NAMALWA (cell line): ENCODE measurements around the gene ZFAND4.
"Not testable (repeated sequence)": the region's sequence is repeated elsewhere in the genome, so short reads cannot be mapped to it uniquely, and the experiment has no call there.

ENCODE experiments used
- DNase-seq: peaks from one replicate; pipeline ENCODE4 v3.0.0-alpha.2; 2015; ENCODE audit warnings: low spot score

The ZFAND4 gene

DNA sequence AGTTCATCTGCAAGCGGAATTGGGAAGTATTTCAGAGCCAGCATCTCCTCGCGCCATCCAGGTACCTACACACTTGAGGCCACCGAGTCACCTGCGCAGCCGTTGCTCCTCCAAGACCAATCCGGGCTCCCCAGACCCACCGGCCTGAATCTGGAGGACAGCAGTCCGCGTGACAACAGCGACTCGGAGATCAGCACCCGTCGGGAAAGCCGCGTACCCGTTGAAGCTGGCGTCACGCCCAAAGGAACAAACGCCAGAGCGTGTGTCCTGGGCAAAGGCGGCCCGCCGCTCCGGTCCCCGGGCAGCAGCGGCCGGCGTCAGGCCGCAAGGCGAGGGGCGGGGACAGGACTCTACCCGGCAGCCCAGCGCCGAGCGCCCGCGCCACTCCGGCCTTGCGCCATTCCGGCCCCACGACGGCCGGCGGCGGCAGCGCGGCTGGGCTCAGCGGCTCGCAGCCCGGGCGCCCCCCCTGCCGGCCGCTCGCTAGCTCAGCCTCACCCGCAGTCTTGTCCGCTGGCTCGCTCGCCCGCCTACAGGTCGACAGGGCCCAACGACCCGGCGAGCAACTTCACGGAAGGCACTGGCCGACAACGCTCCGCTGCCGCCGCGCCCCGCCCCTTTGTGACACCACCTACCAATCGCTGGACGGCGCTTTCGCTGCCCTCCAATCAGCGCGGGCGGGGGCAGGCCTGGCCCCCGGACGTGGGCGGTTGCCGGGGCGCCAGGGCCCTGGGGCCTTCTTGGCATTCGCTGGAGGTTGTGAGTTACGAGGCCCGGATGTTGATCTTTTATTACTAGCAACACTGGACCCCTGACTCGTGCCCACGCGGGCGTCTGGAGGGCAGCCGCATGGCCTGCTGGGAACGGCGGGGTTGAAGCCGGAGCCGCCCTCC, at the start of gene ZFAND4:
Gene ZFAND4 (minus strand): TSS at position 592 of the 893 bp plus-strand sequence. CDS start 9,047 bp downstream, outside the sequence.
- DNase-seq: peak; percentile 97

DNA sequence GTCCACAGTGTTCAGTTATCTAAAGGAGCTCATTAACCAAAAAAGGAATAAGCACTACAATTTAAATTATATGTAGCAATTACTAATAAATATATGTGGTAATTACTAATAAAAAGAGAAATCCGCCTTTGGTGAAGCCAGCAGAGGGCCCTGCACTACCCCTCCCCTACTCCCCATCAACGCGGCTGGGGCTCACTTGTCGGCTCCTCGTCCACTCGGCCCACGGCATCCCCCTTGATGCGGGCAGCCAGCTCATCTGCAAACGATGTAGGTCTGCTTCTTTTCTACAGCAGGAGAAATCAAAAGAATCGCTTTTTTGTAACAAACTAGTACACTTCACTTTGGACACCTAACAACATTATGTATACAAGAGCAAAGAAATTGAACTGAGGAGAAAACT, 48.9 kb upstream of the ZFAND4 start:
- DNase-seq: not testable (repeated sequence)

DNA sequence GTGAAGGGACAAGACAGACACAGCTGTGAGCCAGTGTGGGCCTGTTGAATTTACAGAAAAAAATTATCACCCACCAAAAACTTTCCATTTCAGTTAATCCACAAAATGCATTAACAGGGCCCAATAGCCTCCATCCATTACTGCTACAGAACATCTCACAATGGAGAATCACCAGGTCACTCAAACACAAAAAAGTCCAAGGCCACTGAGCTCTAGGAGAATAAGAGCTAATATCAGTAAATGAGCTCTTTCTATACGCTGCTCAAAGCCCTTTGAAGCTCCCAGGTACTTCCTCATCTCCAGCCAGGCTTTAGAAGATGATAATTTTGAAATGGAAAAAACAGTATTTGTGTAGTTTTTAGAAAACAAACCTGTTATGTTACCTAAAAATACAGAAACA, 45.1 kb upstream of the ZFAND4 start:
- DNase-seq: not testable (repeated sequence)

DNA sequence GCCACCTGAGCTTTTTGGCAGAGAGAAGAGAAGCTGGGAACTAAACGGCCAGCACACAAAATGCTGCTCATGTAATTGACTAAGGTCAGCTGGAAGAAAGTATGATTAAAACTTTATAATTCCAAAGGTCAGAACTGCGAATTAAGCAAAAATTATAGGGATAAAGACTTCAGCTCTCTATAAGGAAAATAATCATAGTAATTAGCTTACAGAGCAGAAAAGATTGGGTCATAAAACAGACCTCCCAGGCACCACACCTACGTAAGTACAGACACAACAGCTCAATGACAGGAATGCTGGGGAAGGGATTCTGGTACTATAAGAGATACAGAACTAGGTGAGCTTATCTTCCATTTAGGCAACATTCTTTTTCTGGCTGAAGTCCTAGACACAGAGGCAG, 44.5 kb upstream of the ZFAND4 start:
- DNase-seq: not testable (repeated sequence)

DNA sequence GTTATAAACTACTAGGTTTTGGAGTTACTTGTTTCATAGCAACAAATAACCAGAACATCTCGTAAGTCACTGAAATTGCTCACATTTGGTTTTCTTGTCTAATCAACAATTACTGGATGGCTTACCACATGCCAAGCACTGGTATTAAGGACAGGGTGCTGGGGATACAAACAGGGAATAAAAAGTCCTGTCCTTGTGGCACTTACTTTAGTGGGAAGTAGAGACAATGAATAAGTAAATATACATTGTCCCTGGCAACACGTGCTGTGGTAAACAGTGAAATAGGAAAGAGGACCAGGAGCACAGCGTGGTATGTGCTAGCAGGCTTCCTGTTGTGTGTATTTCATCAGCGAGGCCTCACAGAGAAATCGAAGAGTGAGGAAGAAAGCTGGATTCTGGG, 38.7 kb upstream of the ZFAND4 start:
- not testable (repeated sequence) for DNase-seq

DNA sequence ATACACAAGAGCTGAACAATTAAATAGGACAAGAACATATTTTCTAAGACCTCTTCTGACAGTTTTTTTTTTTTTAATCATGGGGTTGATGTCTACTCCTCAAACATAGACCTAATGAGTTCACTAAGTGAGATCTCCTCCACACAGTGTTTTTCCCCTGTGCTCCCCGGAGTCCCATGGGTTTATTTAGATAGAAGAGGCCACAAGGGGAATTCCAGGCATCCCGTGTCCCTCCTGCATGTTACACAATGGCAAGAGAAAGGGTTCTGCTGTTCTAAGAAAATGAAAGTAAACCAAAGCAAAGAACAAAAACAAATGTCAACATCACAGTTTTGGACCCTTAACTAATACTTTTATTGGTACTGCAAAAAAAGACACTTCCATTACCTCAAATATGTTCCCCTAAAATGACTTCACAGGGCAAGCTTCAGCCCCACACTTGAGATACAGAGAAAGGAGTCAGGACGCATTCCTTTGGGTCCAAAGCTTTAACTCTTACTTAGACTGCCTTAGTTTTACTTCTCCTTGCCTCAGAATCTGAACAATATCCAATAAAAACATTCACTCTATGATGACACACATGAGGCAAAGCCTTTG, 37.7 kb upstream of the ZFAND4 start:
- not testable (repeated sequence) for DNase-seq

DNA sequence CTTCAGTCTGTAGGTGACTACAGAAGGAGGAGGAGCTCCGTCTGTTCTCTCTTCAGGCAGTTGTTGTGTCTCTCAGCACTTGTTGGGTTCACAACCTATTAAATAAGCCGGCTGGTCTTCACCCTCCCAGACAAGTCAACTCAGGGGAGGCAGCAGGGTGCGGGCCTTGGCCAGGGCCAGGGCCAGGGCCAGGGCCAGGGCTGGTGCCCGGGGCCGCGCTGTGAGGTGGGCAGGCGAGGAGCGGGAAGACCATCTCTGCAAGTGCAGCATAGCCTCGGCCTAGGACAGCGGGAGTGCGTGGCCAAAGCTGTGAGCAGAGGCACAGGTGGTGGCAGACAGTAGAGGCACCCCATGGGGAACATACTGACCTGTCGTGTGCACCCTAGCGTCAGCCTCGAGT, 5.9 kb upstream of the ZFAND4 start:
- DNase-seq: not testable (repeated sequence)

DNA sequence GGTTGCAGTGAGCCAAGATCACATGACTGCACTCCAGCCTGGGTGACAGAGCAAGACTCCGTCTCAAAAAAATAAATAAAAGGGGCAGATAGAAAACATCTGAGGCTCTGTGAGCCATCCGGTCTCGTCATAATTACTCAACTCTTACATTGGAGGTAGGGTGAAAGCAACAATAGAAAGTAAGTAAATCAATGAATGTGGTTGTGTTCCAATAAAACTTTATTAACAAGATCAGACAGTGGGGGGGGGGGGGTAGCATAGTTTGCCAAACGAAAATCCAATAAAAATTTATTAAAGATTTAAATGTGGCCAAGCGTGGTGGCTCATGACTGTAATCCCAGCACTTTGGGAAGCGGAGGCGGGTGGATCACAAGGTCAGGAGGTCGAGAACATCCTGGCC, 2.8 kb upstream of the ZFAND4 start:
- no peak for DNase-seq

DNA sequence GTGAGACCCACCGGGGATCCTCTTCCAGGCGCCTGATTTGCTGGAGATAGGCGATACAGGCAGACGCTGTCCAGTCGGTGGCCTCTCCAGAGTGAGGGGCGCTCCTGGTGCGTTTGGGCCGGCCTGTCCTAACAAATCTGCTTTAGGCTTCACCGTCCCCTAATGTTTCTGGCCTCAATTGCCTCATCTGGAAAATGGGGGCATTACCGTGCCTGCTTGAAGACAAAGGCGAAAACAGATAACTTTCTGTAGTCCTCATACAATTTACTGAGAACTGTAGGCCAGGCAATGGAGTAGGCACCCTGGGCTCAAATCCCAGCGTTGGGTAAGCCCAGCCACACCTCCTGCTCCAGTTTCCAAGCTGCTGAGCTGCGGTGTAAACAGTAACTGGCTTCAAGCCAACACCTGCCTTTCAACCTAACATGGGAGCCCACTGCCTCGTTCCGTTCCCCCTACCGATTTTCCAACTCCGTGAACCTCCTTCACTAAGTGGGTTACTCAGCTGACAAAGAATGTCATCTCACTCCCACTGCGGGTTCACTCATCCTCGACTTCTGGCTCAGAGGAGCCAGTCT, 589 bp upstream of the ZFAND4 start:
- no peak for DNase-seq

DNA sequence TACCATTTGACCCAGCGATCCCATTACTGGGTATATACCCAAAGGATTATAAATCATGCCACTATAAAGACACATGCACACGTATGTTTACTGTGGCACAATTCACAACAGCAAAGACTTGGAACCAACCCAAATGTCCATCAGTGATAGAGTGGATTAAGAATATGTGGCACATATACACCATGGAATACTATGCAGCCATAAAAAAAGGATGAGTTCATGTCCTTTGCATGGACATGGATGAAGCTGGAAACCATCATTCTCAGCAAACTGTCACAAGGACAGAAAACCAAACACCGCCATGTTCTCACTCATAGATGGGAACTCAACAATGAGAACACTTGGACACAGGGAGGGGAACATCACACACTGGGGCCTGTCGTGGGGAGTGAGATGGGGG, 1.3 kb downstream of the ZFAND4 start:
- DNase-seq: not testable (repeated sequence)

DNA sequence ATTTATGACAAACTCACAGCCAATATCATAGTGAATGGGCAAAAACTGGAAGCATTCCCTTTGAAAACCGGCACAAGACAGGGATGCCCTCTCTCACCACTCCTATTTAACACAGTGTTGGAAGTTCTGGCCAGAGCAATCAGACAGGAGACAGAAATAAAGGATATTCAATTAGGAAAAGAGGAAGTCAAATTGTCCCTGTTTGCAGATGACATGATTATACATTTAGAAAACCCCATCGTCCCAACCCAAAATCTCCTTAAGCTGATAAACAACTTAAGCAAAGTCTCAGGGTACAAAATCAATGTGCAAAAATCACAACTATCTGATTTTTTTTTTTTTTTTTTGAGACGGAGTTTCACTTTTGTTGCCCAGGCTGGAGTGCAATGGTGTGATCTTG, 2.7 kb downstream of the ZFAND4 start:
- DNase-seq: not testable (repeated sequence)

DNA sequence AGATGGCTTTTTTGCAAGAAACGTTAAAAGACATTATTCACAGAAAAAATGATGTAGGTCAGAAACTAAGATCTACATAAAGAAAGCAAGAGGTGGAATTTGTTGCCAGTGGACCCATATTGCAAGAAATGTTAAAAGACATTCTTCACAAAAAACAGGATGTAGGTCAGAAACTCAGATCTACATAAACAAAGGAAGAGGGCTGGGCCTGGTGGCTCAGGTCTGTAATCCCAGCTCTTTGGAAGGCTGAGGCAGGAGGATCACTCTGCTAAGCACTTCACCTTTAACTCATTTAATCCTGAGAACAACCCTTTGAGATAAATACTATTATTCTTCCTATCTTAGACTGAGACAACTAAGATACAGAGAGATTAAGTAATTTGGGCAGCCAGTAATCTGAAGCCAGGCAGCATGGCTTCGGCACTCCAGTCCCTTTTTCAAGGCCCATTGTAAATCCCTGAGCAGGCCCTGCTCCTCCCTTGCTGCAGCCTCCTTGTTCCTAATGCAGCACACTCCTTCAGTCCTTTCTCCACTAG, 11.6 kb downstream of the ZFAND4 start:
- DNase-seq: peak; percentile 19

DNA sequence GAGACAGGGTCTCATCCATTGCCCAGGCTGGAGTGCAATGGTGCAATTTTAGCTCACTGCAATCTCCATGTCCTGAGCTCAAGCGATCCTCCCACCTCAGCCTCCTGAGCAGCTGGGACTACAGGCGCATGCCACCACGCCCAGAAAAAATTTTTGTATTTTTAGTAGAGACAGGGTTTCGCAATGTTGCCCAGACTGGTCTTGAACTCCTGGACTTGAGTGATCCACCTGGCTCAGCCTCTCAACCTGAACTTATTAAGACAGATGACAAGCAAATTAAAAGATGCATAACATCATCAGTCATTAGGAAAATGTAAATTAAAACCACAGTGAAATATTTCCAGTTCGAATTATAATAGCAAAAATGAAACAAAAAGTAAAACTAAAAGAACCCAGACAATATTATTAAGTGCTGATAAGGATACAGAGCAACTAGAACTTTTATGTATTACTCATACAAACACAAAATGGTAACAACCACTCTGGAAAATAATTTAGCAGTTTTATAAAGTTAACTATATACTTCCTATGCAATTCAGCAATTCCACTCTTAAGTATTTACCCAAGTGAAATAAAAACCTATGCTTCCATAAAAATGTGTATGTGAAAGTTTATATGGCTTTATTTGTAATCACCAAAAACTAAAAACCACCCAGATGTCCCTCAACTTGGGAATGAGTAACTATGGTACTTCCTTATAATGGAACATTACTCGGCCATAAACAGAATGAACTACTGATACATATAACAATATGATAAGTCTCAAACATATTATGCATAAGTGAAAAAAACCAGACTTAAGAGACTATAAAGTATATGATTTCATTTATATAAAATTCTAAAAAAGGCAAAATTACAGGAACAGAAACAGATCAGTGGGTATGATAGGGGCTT, 15.3 kb downstream of the ZFAND4 start:
- DNase-seq: no peak

DNA sequence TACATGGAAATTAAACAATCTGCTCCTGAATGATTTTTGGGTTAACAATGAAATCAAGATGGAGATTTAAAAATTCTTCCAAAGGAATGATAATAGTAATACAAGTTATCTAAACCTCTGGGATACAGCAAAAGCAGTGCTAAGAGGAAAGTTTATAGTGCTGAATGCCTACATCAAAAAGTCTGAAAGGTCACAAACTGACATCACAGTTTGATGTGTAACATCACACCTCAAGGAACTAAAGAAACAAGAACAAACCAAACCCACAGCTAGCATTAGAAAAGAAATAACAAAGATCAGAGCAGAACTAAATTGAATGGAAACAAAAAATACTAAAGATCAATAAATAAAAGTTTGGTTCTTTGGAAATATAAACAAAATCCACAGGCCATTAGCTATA, 17.4 kb downstream of the ZFAND4 start:
- no peak for DNase-seq

DNA sequence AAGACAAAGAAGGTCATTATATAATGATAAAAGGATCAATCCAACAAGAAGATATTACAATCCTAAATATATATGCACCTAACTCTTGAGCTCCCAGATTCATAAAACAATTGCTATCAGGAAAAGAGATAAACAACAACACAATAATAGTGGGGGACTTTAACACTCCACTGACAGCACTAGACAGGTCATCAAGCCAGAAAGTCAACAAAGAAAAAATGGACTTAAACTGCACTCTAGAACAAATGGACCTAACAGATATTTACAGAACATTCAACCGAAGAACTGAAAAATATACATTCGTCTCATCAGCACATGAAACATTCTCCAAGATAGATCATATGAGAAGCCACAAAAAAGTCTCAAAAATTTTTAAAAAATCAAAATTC, 17.8 kb downstream of the ZFAND4 start:
- not testable (repeated sequence) for DNase-seq

DNA sequence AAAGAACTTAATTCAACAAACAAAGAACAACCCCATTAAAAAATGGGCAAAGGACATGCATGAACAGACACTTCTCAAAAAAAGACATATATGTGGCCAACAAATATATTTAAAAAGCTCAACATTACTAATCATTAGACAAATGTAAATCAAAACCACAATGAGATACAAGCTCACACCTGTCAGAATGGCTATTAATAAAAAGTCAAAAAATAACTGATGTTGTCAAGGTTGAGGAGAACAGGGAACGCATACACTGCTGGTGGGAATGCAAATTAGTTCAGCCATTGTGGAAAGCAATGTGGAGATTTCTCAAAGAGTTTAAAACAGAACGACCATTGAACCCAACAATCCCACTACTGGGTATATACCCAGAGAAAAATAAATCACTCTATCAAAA, 19.1 kb downstream of the ZFAND4 start:
- peak; percentile 62 for DNase-seq

DNA sequence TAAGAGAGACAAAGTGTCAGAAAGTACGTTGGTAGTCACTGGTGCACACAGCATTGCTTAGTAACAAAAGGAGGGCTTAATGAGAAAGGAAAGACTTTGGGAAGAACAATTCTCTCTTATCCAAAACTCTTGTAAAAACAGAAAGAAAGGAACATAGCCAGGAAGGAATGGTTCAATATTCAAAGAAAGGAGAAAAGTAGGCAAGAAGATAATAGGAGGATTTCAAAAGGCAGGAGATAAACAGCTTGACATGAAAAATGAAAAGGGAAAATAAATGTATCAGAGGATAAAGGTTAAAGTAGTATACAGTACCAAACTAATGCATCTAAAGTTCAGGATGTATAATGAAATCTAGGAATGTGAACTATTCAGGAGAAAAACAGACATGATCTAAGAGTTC, 20.1 kb downstream of the ZFAND4 start:
- no peak for DNase-seq

DNA sequence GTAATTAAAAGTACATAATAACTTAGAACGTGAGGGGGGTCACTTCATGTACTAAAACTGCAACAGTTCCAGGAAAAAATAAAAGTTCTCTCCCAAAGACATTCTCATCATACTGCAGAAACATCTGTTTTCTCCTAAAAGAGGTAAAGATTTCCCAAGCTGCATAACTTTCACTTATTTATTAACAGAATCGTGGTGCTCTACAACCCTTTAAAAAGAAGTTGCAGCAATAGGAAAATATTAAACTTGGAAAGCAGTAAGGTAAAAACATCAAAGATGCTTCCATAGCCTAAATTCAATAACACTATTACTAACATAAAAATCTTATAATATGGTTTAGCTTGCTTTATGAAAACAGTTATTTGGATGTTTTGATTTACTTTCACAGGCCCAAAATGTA, 23.3 kb downstream of the ZFAND4 start:
- no peak for DNase-seq

DNA sequence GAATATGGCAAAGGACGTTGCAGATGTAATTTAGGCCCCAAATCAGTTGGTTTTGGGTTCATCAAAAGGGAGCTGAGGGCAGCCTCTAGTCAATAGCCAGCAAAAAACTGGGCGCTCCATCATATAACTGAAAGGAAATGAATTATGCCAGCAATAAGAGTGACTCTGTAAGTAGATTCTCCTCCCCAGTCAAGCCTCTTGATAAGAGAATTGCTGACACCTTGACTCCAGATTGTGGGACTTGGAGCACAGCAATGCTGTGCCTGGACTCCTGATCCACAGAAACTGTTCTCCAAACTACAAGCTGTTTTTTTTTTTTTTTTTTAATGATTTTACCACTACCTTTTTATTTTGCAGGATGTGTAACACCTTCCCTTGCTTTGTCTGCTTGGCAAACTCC, 25.5 kb downstream of the ZFAND4 start:
- no peak for DNase-seq

DNA sequence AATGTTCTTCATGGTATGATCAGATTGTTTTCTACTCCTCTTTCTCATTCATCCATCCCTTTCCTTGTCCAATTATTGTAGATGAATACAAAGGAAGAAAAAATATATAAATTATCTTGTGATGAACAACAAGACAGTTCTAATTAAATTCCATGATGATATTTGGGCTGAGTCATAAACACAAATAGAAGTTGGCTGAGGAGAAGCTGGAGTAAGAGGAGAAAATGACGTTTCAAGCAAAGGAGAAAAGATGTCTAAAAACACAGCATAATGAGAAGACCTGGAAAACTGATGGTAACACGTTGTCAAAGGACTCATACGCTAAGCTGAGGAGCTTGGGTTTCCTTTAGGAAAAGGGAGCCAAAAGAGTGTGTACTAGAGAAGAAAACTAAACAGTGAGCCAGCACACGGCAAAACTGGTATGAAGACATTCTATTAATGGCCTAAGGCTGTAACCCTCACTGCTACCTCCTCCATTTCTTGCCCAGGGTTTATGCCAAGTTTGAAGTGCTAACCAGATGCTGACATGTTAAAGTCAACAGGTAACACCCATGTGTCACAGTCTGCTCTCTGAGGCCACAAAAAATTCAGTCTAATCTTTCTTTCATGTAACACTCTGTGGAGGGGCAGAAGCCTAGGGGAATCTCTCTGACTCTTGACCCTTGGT, 26.1 kb downstream of the ZFAND4 start:
- DNase-seq: no peak

DNA sequence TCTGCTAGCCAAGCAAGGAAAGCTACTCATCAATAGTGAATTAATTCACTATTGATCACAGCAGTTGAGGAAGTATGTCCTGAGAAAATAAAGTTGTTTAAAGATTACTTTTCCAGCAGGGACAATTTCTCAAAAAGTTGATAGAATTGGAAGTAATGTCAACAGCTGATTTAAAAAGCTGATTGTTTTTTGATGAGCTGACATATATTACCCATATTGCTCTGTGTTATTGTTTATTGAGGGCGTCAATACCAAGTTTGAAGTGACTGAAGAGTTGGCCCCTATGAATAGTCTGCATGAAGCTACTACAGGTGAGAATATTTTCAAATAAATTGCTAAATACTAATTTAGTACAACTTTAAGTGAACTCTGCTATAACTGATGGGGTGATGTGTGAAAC, 28.0 kb downstream of the ZFAND4 start:
- DNase-seq: no peak
